ENCODE measurements around the gene ACACA.

DNA sequence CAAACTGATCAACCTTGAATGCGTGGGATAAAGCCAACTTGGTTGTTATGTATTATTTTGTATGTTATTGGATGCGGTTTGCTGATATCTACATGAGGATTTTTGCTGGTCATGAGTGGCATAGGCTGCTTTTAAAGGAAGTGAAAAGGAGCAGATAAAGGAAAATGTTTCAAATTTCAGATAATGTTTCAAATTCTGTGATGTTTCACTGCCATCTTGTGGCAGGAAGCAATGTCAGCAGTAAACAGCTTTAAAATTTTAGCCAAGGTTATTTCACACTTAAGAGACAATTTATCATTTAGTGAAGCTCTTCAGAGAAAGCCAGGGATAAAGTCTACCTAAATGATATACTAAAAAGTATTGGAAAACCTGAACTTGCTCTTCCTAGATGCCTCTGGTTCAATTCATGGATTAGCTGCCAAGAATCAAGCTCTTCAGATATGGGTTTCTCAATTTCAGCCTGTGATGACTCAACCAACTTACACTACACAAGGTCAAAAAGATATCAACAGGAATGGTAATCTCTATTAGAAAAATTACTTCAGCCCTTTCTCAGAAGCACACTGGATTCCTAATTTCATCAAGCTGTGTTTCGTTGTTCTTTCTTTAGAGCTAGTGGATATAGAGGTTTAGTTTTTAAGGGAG, 166.8 kb downstream of the ACACA start:
- TF ChIP-seq, protein P1, sequence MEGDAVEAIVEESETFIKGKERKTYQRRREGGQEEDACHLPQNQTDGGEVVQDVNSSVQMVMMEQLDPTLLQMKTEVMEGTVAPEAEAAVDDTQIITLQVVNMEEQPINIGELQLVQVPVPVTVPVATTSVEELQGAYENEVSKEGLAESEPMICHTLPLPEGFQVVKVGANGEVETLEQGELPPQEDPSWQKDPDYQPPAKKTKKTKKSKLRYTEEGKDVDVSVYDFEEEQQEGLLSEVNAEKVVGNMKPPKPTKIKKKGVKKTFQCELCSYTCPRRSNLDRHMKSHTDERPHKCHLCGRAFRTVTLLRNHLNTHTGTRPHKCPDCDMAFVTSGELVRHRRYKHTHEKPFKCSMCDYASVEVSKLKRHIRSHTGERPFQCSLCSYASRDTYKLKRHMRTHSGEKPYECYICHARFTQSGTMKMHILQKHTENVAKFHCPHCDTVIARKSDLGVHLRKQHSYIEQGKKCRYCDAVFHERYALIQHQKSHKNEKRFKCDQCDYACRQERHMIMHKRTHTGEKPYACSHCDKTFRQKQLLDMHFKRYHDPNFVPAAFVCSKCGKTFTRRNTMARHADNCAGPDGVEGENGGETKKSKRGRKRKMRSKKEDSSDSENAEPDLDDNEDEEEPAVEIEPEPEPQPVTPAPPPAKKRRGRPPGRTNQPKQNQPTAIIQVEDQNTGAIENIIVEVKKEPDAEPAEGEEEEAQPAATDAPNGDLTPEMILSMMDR (conservative IDR thresholded peaks at IDR 0.05; ENCODE audit: low read depth, low read length), result peak; percentile 70
- TF ChIP-seq EZH2phosphoT487 (IDR thresholded peaks at IDR 0.05; ENCODE audit: borderline replicate concordance, low read length), result no peak
